NCI-H2107 treated with DMSO at 0.1 percent for 48 hours (cell line): ENCODE measurements around the gene CCDC33.
"Not testable (repeated sequence)": the region's sequence is repeated elsewhere in the genome, so short reads cannot be mapped to it uniquely, and the experiment has no call there.

Experiments
- DNase-seq: peaks from one replicate; lab custom pipeline; 2025; ENCODE audit not compliant: unreplicated experiment; lab: John Stamatoyannopoulos, UW

The CCDC33 gene

DNA sequence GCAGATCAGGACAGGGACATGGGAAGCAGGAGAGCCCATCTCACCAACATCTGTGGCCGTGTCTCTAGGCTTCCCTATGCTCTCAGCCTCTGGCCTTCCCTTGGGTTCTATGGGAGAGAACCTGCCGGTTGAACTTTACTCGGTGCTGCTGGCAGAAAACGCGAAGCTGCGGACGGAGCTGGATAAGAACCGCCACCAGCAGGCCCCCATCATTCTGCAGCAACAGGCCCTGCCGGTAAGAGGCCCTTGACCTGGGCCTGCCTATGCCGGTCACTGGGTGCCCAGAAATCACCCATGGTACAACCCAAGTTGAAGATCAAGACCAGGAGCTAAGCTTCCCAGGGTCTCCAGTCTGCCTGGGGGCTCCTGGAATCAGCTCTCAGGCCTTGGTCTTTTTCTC is 96.5 kb downstream of the CCDC33 start:
- DNase-seq = no peak

GRCh38 chr15:74333093-74333492 is 97.0 kb downstream of the CCDC33 start:
- DNase-seq = no peak

- no peak for DNase-seq
These were observed 97.5 kb downstream of the CCDC33 start for GRCh38 chr15:74333662-74334061.

DNA sequence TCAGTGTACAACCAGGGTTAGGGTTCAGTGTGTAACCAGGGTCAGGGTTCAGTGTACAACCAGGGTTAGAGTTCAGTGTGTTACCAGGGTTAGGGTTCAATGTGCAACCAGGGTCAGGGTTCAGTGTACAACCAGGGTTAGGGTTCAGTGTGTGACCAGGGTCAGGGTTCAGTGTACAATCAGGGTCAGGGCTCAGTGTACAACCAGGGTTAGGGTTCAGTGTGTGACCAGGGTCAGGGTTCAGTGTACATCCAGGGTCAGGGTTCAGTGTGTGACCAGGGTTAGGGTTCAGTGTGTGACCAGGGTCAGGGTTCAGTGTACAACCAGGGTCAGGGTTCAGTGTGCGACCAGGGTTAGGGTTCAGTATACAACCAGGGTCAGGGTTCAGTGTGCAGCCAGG is 98.0 kb downstream of the CCDC33 start:
- no peak for DNase-seq

GRCh38 chr15:74335396-74335795 is 99.3 kb downstream of the CCDC33 start:
- DNase-seq = no peak

DNA sequence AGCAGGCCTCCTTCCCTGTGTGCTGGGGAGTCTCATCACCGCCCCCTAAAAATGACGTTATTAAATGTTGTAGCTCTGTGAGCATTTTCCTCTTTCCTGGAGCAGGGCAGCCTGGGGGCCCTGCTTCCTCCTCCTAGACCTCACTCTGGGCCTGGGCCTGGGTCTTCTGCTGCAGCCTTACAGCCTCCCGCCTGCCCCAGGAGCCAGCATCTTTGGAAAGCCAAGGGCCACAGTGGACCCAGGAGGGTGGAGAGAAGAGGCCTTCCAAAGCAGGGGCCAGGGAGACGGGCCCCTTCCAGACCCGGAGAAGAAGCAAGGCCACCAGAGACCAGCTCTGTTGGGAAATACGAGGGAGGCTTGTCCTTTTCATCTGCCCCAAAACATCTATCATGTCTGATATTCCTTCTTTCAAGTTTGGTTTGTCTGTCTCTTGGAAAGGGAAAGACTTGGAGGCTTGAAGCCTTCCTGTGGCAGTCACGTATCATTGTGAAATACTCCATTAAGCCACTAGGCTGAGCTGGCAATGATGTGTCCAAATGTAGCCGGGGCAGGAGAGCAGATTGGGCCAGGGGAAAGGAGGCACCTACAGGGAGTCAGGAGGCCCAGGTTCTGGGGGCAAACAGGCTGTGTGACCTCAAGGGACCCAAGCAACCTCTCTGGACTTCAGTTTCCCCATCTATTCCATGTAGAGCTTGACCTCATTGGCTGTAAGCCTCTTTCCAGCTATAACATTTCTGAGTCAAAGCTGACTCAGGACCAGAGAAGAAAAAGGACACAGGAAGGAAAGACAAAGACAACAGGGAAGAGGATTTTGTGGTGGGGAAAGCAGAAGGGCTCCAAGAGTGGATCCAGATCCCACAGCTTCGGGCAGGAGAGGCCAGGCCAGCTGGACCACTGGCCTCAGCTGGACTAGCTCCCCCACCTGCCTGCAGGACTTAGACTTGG is 100.2 kb downstream of the CCDC33 start:
- no peak for DNase-seq

DNA sequence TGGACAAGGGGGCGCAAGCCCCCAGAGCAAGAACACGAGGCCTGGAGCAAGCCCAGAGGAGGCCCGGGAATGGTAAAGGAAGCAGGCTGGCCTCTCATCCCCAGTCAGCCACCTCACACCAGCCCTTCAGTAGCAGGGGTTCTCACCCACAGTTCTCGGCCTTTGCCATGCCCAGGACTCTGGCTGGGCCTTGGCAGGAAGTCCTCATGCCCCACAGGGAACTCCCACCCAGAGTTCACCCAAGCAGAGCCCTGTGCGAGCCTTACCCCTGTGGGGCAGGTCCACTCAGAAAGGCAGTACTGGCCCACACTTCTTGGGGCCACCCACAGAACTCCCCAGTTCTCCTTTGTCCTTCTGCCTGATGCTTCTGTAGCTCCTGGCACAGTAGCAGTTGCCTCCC is 101.0 kb downstream of the CCDC33 start:
- no peak for DNase-seq

DNA sequence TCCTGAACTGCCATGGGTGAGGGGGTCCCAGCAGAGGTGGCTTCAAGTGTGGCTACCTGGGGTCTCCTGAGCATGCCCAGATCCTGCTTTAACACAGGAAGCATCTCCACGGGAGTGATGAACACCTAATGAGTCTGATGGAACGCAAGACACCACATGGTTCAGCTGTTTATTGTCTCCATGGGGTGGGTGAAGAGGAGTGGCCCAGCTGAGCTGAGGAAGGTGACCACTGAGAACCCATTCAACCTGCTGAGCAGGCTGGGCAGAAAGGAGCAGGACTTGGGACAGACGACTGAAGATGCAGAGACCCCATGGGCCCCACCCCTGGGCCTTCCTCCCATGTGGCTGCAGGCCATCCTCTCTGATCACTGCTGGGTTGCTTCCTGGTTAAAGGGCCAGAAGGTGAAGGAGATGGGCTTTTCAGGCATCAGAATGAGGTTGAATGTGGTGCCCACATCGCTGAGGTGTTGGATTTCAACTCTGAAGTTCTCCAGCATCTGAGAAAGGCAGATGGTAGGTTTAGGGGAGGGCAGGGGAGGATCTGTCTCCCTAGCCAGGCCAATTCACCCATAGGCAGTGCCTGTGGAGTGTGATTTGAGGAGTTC is 101.6 kb downstream of the CCDC33 start:
- DNase-seq = no peak

DNA sequence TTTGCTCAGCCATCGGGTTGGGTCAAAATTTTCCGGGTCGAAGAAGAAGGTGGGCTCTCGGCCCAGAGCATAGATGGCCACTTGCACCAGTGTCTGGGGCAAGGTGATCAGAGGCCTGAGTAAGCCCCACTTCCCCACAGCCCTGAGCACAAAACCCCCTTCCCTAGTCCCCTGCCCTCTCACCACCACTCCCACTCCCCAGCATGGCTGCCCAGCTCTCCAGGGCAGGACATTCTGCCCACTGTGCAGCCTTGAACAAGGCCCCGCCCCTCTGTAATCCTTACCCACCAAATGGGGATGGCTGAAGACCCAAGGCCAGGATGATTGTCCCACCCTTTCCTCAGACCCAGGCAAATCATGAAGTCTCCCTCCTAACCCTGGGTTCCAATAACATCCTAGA is 102.5 kb downstream of the CCDC33 start:
- no peak for DNase-seq

DNA sequence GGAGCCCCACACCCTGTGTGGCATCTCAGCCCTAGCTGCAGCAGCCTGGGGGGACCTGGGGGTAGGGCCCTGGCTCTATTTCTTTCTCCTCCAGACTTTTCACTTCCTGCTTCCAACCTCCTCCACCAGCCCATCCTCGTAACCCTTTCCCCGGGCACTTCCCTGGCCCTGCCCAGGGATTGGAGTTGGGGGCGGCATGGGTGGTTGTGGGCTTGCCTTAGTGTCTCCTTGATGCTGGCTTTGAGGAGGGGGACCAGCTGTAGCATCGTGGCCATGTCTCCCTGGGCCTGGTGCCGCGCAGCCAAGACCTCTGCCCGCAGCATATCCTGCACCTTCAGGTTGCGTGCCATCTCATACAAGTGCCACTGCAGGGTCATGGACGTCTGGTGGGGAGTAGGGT is 103.2 kb downstream of the CCDC33 start:
- DNase-seq = no peak

GRCh38 chr15:74340150-74340549 is 104.0 kb downstream of the CCDC33 start:
- no peak for DNase-seq

DNA sequence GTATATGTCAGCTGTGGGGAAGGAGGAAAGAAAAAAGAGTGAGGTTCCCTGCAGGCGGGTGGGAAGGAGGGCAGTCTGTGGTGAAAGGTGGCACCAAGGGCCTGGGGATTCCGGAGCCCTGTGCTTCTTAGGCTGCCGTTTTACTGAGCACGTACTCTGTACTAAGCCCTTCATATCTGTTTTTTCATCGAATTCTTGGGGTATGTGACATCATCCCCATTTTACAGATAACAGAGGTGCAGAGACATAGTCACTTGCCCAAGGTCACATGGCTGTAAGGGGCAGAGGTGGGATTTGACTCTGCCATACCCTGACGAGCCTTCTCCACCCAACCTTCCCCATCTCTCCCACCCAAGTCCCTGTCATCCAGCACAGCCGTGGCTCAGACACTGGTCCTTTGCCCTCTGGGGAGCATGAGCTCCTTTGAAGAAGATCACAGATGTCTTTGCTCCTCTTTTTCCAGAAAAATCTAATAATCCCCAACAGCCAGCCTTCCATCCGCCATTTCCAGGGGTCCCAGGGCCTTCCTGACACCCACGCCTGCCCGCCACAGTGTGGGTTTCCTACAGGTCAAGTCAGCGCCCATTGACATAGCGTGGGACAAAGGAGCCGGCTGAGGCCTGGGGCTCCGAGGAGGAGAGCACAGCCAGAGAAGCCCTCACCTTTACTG is 107.1 kb downstream of the CCDC33 start:
- DNase-seq = no peak

DNA sequence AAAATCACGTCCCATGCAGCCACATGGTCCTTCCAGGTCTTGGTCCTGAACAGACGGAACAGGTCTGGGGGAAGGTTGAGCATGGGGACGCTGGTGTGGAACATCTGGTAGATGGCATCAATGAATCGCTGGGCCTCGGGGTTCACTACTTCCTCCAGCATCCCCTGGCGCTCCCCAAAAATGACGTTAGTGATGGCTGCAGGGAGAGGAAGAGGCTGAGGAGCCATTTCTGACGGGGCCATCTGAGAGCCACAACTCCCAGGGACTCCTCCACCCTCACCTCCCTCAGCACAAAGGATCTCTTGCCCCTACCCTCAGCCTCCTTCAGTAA is 107.6 kb downstream of the CCDC33 start:
- DNase-seq = no peak

DNA sequence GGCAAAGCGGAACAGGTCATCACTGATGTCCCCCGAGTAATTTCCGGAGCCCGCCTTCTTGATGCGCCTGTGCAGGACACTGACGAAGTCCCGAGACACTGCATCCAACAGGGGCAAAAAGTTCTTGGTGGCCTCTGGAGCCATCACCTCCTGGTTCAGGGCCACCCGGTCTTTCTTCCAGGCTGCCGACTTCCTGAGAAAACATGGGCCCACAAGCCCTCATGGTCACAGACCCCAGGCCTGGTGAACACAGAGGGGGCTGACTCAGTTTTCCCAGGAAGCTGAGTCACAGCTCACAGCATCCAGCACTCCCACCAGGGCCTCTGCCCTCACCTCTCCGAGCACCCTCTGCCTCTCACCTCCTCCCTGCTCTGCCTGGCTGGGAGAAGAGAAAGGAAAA is 108.9 kb downstream of the CCDC33 start:
- DNase-seq = no peak

GRCh38 chr15:74347757-74348250 is 111.7 kb downstream of the CCDC33 start:
- no peak for DNase-seq

DNA sequence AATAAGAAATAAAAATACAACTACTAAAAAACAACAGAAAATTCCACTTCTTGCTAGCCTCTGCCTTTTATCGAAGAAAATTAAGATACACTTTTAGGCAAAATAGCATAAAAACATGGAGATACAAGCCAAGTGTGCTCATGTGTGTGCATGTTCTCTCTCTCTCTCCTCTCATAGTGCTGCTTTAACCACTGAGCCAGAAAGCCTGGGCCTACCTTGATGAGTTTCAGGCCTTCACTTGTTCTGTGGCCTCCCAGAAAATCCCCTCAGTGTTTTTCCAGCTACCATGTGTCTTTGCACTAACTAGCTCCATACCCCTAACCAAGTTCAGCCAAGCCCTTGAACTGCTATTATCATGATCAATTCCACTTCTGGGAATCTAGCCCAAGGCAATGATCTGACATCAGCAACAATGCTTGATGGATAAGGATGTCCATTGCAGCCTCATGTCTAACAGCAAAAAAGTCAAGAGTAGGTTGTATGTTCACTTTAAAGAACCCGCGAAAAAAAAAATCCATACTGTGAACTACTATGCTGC is 113.2 kb downstream of the CCDC33 start:
- no peak for DNase-seq

DNA sequence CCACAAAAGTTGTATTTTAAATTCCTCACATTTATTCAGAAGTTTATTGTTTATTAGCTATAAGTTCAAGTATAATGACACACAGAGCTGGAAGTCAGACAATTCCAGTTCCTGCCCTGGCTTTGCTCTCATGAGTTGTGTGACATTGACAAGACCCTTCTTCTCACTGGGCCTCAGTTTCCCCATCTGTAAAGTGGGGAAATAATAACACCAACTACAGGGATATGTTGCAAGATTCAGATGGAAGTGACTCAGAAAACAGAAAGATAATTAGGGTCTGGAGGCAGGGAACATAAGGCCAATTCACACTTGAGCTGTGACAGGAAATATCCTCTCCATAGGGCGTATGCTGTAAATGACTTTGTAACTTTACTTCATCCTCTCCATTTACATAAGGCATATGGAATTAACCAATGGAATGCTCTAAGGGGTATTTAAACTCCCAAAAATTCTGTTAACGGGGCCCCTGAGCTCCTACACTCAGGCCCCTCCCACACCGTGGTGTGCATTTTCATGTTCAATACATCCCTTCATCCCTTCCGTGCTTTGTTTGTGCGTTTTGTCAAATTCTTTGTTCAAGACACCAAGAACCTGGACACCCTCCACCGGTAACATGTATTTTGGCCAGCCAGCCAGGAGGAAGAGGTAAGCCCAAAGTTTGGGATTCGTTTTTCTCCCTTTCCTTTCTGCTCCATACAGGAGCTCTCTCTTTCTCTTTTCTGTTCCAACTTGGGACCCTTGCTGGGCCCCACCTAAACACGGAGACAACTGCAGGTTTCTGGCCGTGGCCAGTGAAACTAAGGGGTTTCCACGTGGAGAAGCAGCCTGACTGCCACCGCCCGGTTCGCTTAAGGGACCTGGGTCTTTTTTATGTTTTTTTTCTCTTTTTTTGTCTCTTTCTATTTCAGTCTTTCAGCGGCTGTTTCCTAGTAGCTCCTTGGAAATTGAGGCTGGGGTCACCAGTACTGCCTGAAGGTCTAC is 114.5 kb downstream of the CCDC33 start:
- DNase-seq = no peak

GRCh38 chr15:74351670-74352069 is 115.5 kb downstream of the CCDC33 start:
- no peak for DNase-seq

DNA sequence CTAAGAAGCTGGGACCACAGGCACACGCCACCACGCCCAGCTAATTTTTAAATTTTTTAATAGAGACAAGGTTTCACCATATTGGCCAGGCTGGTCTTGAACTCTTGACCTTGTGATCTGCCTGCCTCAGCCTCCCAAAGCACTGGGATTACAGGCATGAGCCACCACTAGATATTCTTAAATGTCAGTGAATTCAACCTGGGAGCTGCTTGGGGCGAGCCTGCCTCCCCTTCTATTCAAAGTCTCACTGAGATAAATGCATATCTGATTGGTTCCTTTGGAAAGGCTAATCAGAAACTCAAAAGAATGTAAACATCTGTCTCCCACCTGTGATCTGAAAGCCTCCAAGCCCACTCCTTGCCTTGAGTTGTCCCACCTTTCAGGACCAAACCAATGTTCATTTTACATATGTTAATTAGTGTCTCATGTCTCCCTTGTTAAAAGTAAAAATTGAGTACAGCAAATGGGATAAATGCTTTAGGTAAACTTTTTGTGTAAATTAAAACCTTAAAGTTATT is 116.3 kb downstream of the CCDC33 start:
- DNase-seq = no peak

DNA sequence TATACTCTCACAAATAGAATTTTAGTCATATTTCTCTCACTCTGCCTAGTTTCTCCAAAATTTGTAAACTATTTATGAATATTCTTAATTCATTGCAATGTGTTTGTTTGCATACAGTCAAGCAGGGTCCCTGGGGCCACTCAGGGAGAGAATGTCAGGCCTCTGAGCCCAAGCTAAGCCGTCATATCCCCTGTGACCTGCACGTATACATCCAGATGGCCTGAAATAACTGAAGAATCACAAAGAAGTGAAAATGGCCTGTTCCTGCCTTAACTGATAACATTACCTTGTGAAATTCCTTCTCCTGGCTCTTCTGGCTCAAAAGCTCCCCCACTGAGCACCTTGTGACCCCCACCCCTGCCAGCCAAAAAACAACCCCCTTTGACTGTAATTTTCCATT is 117.9 kb downstream of the CCDC33 start:
- not testable (repeated sequence) for DNase-seq
